ENCODE measurements around the gene ABCF2.

Gene ABCF2

GRCh38 chr7:151195616-151196450 is 31.2 kb downstream of the ABCF2 start:
- DNase-seq (ENCODE audit: low read depth in 1 of 2, low spot score in 1 of 2): no peak

- no peak for DNase-seq (ENCODE audit: low read depth in 1 of 2, low spot score in 1 of 2)
These were observed 32.8 kb downstream of the ABCF2 start for GRCh38 chr7:151194188-151194587.

- no peak for DNase-seq (ENCODE audit: low read depth in 1 of 2, low spot score in 1 of 2)
These were observed 33.6 kb downstream of the ABCF2 start for GRCh38 chr7:151193203-151193978.

GRCh38 chr7:151192002-151192539 is 34.9 kb downstream of the ABCF2 start:
- DNase-seq (ENCODE audit: low read depth in 1 of 2, low spot score in 1 of 2): no peak

GRCh38 chr7:151191544-151191943 is 35.5 kb downstream of the ABCF2 start:
- DNase-seq (ENCODE audit: low read depth in 1 of 2, low spot score in 1 of 2): no peak

GRCh38 chr7:151189038-151189437 is 38.0 kb downstream of the ABCF2 start:
- no peak for DNase-seq (ENCODE audit: low read depth in 1 of 2, low spot score in 1 of 2)

- DNase-seq (ENCODE audit: low read depth in 1 of 2, low spot score in 1 of 2): no peak
These were observed 38.8 kb downstream of the ABCF2 start for GRCh38 chr7:151188252-151188542.

GRCh38 chr7:151187409-151188251 is 39.4 kb downstream of the ABCF2 start:
- no peak for DNase-seq (ENCODE audit: low read depth in 1 of 2, low spot score in 1 of 2)

GRCh38 chr7:151186640-151187408 is 40.2 kb downstream of the ABCF2 start, which contains the start of gene ASB10:
Gene ASB10 (minus strand): TSS chr7:151187250. CDS start chr7:151187130, 120 bp downstream.
- DNase-seq (ENCODE audit: low read depth in 1 of 2, low spot score in 1 of 2): no peak

GRCh38 chr7:151185762-151186639 is 41.0 kb downstream of the ABCF2 start:
- no peak for DNase-seq (ENCODE audit: low read depth in 1 of 2, low spot score in 1 of 2)

GRCh38 chr7:151181011-151181431 is 46.0 kb downstream of the ABCF2 start:
- DNase-seq (ENCODE audit: low read depth in 1 of 2, low spot score in 1 of 2): no peak

GRCh38 chr7:151179946-151180345 is 47.1 kb downstream of the ABCF2 start:
- no peak for DNase-seq (ENCODE audit: low read depth in 1 of 2, low spot score in 1 of 2)

- DNase-seq (ENCODE audit: low read depth in 1 of 2, low spot score in 1 of 2): no peak
These were observed 47.6 kb downstream of the ABCF2 start for GRCh38 chr7:151179287-151179860.

GRCh38 chr7:151178831-151179230 is 48.2 kb downstream of the ABCF2 start:
- no peak for DNase-seq (ENCODE audit: low read depth in 1 of 2, low spot score in 1 of 2)

- DNase-seq (ENCODE audit: low read depth in 1 of 2, low spot score in 1 of 2): no peak
These were observed 48.8 kb downstream of the ABCF2 start for GRCh38 chr7:151178236-151178635.

GRCh38 chr7:151177310-151177709 is 49.7 kb downstream of the ABCF2 start:
- DNase-seq (ENCODE audit: low read depth in 1 of 2, low spot score in 1 of 2): no peak

- no peak for DNase-seq (ENCODE audit: low read depth in 1 of 2, low spot score in 1 of 2)
These were observed 50.6 kb downstream of the ABCF2 start for GRCh38 chr7:151176401-151176800.

- no peak for DNase-seq (ENCODE audit: low read depth in 1 of 2, low spot score in 1 of 2)
These were observed 51.2 kb downstream of the ABCF2 start for GRCh38 chr7:151175793-151176311.

Data from stimulated activated CD4-positive, alpha-beta T cell treated with anti-CD3 and anti-CD28 coated beads, Interleukin-15, amount 100 ng/mL, for 1 hour (primary cell).